ENCODE data around the gene NBEAL2. TPM values are rescaled to one million over a fixed set of nuclear protein-coding genes. Genes with fewer than 3 reads are reported as not detected.
A peak's percentile ranks its signal among the peaks of the same experiment; 100 is the strongest.

The NBEAL2 gene
- total and polyA plus RNA-seq, 2 of the 4 experiments (the other 2 are of a cell fraction), result 2.2 to 12.5 TPM

- Histone ChIP-seq H4K91ac (ENCODE audit: insufficient read depth, low read depth, low read length) (peak within 1 kb of the TSS; percentile 98), H3K9me1 (ENCODE audit: insufficient read depth, low read length) (peaks cover 6% of the 10 kb centered on the region), H3K9ac (ENCODE audit: low read depth, low read length) (peak within 1 kb of the TSS; percentile 93), H2AK9ac (replicated peaks; ENCODE audit: low read depth, low read length, poor library complexity) (peak within 1 kb of the TSS; percentile 93), H2AK5ac (ENCODE audit: low read depth, low read length) (peak within 1 kb of the TSS; percentile 97), H3K4me1 (ENCODE audit: control insufficient read depth, insufficient read depth, low read length) (peaks cover 11% of the 10 kb centered on the region), H3K4ac (ENCODE audit: low read depth, low read length) (peak within 1 kb of the TSS; percentile 96), H3K27me3 (ENCODE audit: control insufficient read depth, insufficient read depth, low read length) (no peaks in the 10 kb centered on the region), H3K56ac (ENCODE audit: extremely low read depth, insufficient read depth, low read length) (peak within 1 kb of the TSS; percentile 97), H2BK120ac (ENCODE audit: low read depth, low read length) (peak within 1 kb of the TSS; percentile 91), H3K4me3 (ENCODE audit: insufficient read depth, low read depth, low read length) (peak within 1 kb of the TSS; percentile 74), H3K14ac (replicated peaks; ENCODE audit: low read depth, low read length) (peak within 1 kb of the TSS; percentile 97), H2BK5ac (ENCODE audit: low read depth, low read length, poor library complexity, severe bottlenecking) (peak within 1 kb of the TSS; percentile 90), H2BK15ac (ENCODE audit: low read depth, low read length) (peak within 1 kb of the TSS; percentile 83; the same call in 2 of the 3 replicates), H3K79me1 (ENCODE audit: low read depth in 1 of 2, low read length in 2 of 2) (peaks cover 6 to 51% of the 10 kb centered on the region in 2 experiments; a peak in 3 of 4 replicates), H3K27ac (ENCODE audit: insufficient read depth, low read length) (peak within 1 kb of the TSS; percentile 95), H4K20me1 (ENCODE audit: insufficient read depth, low read length) (peaks cover 30% of the 10 kb centered on the region), H4K8ac (ENCODE audit: low read depth in 2 of 2, low read length in 2 of 2) (peak within 1 kb of the TSS; percentile 58 to 99), H2AFZ (replicated peaks; ENCODE audit: low read length, poor library complexity) (peak within 1 kb of the TSS; percentile 93), H4K5ac (ENCODE audit: low read depth, low read length) (peak within 1 kb of the TSS; percentile 93), H3K18ac (ENCODE audit: low read depth, low read length) (peak within 1 kb of the TSS; percentile 87), H3K4me2 (ENCODE audit: low read depth, low read length) (peak within 1 kb of the TSS; percentile 46), H3K36me3 (ENCODE audit: control insufficient read depth, insufficient read depth, low read length) (no peaks in the 10 kb centered on the region), H3K23ac (ENCODE audit: low read depth, low read length) (peak within 1 kb of the TSS; percentile 91), H3K9me3 (ENCODE audit: control insufficient read depth, insufficient read depth, low read length) (no peaks in the 10 kb centered on the region), H2BK20ac (ENCODE audit: low read depth, low read length) (peak within 1 kb of the TSS; percentile 95)
- DNase-seq (peak; percentile 99), ATAC-seq (ENCODE audit: low read depth) (peak; percentile 90)
- ChIA-PET CTCF (interaction anchor here (0.5 to 0.6 kb wide), 2 partner anchors 401 to 1330 kb away, joined by 3 to 4 read pairs; no protein-coding TSS in a partner anchor), POLR2A (ENCODE audit: unreplicated experiment) (interaction anchor here (0.5 to 0.7 kb wide), 11 partner anchors 31 to 416 kb away, joined by 3 to 8 read pairs (median 4); partner anchors contain the start of gene PTPN23)
- 0% methylated on average over 15 of the region's 64 CpGs; no CpG with 5 or more reads in 1 of the 2 experiments for WGBS, 2 experiments (ENCODE audit: extremely low coverage in 2 of 2, insufficient read length in 1 of 2)
- intact Hi-C loops (cut with micrococcal nuclease) (loop anchor here (2.0 kb wide), 1 partner anchor 42 kb away; no protein-coding TSS in a partner anchor), dilution Hi-C loops (cut with HindIII; ENCODE audit: low sequenced_read_pairs, unreplicated experiment) (no loop called here), in situ Hi-C loops (cut with MboI; ENCODE audit: low sequenced_read_pairs) (no loop called here)
- BruUV-seq (replicated peaks), result no TSS peak
- TF ChIP-seq CEBPB (IDR thresholded peaks at IDR 0.05; ENCODE audit: low read depth, low read length) (no peak), CTCF (conservative IDR thresholded peaks at IDR 0.05; ENCODE audit: low read depth, low read length) (no peak), FOS (IDR thresholded peaks at IDR 0.05; ENCODE audit: low read depth, low read length) (peak; percentile 70; the same call in 1 of the 2 replicates), SMC3 (IDR thresholded peaks at IDR 0.05; ENCODE audit: low read depth, low read length) (no peak), MXI1 (IDR thresholded peaks at IDR 0.05; ENCODE audit: borderline replicate concordance, low read depth, low read length) (peak; percentile 58; the same call in 1 of the 2 replicates), POLR2A (IDR thresholded peaks at IDR 0.05; ENCODE audit: low read depth, low read length) (peak; percentile 96), ELK1 (IDR thresholded peaks at IDR 0.05; ENCODE audit: borderline replicate concordance, low read depth, low read length) (no peak), MAFK (IDR thresholded peaks at IDR 0.05; ENCODE audit: low read depth, low read length) (peak; percentile 50; the same call in 1 of the 2 replicates), BHLHE40 (IDR thresholded peaks at IDR 0.05; ENCODE audit: low read depth, low read length) (peak; percentile 64), RCOR1 (IDR thresholded peaks at IDR 0.05; ENCODE audit: insufficient replicate concordance, low read length) (peak; percentile 38), RAD21 (IDR thresholded peaks at IDR 0.05; ENCODE audit: low read length) (no peak), NFE2L2 (IDR thresholded peaks at IDR 0.05; ENCODE audit: low read depth, low read length) (peak; percentile 61; the same call in 1 of the 2 replicates)
- TF ChIP-seq, protein P1, sequence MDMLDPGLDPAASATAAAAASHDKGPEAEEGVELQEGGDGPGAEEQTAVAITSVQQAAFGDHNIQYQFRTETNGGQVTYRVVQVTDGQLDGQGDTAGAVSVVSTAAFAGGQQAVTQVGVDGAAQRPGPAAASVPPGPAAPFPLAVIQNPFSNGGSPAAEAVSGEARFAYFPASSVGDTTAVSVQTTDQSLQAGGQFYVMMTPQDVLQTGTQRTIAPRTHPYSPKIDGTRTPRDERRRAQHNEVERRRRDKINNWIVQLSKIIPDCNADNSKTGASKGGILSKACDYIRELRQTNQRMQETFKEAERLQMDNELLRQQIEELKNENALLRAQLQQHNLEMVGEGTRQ (IDR thresholded peaks at IDR 0.05; ENCODE audit: low read depth, low read length), result no peak
Measured at GRCh38 chr3:46976326-46977190, 2.9 kb upstream of the NBEAL2 start, which contains the start of gene CCDC12. TSS of gene CCDC12 (minus strand) at chr3:46976745. CDS start at chr3:46976732, 13 bp downstream.
